ENCODE measurements around the gene PROKR1. TPM values are rescaled to one million over a fixed set of nuclear protein-coding genes. Genes with fewer than 3 reads are reported as not detected.

The PROKR1 gene
- total and polyA plus RNA-seq, 12 donors, result 0.06 to 2.4 (median 0.43) TPM; not detected in 4

DNA sequence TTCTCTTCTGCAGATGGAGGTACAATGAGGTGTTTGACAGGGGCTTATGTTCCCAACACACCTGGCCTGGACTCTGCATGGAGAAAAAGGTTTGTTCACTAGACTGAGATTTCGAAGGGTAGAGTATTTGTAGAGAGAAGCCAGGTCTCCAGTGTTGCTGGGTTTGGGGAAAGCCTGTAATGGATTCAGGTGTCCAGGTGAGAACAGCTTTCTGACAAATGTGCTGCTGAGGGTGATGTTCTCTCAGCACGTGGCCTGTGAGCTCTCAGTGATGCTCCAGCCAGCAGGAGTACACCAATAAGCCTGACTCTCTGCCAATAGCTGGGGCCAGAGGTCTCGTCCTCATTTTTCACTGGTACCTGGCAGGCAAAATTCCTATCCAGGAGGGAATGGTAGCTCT is 47.5 kb downstream of the PROKR1 start:
- TF ChIP-seq POLR2A (IDR thresholded peaks at IDR 0.05), result no peak
- TF ChIP-seq, protein P1, sequence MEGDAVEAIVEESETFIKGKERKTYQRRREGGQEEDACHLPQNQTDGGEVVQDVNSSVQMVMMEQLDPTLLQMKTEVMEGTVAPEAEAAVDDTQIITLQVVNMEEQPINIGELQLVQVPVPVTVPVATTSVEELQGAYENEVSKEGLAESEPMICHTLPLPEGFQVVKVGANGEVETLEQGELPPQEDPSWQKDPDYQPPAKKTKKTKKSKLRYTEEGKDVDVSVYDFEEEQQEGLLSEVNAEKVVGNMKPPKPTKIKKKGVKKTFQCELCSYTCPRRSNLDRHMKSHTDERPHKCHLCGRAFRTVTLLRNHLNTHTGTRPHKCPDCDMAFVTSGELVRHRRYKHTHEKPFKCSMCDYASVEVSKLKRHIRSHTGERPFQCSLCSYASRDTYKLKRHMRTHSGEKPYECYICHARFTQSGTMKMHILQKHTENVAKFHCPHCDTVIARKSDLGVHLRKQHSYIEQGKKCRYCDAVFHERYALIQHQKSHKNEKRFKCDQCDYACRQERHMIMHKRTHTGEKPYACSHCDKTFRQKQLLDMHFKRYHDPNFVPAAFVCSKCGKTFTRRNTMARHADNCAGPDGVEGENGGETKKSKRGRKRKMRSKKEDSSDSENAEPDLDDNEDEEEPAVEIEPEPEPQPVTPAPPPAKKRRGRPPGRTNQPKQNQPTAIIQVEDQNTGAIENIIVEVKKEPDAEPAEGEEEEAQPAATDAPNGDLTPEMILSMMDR (IDR thresholded peaks at IDR 0.05), result no peak
- intact Hi-C loops (cut with DNase I), result no loop called here
- 62 to 85% (median 70%) methylated on average over 3 of the region's 3 CpGs for WGBS, 4 donors
- Histone ChIP-seq H3K9me3 (replicated peaks in 1 of 3) (no peaks in the 10 kb centered on the region), H3K36me3 (replicated peaks in 1 of 2) (no peaks in the 10 kb centered on the region), H3K4me3 (no peak overlapping the region), H3K4me1 (replicated peaks in 1 of 2) (no peaks in the 10 kb centered on the region), H3K27me3 (no peaks in the 10 kb centered on the region), H3K27ac (no peak overlapping the region)
- no peak for DNase-seq

DNA sequence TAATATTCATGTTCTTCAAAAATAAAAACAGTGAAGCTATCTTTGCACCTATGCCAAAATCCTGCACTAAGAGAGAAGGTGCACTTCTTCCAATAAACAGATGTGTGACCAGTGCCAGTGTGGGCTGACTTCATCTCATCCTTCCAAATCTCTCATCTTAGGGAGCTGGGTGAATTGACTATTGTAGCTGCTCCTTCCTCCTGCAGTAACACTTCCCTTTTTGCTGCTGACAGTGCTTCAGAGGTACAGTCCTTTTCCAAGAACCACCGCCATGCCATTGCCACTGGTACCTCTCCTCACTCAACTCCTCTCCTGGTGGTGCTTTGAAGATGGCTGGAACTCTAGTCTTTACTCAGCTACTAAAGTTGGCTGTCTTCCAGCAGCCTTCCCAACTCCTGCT is 49.1 kb downstream of the PROKR1 start:
- Histone ChIP-seq H3K27me3 (no peaks in the 10 kb centered on the region), H3K36me3 (replicated peaks in 1 of 2) (no peaks in the 10 kb centered on the region), H3K27ac (no peak overlapping the region), H3K9me3 (replicated peaks in 1 of 3) (no peaks in the 10 kb centered on the region), H3K4me1 (replicated peaks in 1 of 2) (no peaks in the 10 kb centered on the region), H3K4me3 (no peak overlapping the region)
- WGBS, 4 donors, result 74 to 89% (median 81%) methylated on average over 1 of the region's 1 CpG
- no peak for TF ChIP-seq POLR2A (IDR thresholded peaks at IDR 0.05)
- TF ChIP-seq, protein P1 (IDR thresholded peaks at IDR 0.05), result no peak
- DNase-seq, result no peak
- intact Hi-C loops (cut with DNase I), result no loop called here

DNA sequence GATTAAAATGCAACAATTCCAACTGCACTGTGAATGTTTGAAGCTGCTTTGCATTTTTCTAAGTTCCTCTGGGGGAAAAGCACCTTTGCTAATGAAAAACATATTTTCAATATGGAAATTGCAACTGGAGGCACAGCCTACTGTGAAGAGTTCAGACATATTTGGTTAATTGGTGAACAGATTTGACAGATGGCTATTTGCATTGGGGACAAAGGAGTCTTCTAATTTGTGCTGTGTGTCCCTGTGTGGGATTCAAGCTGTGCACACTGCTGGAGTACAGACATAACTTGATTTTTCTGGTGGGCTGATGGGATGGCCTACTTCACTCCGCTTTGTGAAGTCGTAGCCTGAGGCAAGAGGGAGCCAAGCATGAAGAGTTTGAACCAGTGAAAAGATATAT is 50.6 kb downstream of the PROKR1 start:
- DNase-seq, result no peak
- H3K27me3 ChIP-seq, result no peaks in the 10 kb centered on the region
- 90 to 100% (median 95%) methylated on average over 2 of the region's 2 CpGs for WGBS, 4 donors

DNA sequence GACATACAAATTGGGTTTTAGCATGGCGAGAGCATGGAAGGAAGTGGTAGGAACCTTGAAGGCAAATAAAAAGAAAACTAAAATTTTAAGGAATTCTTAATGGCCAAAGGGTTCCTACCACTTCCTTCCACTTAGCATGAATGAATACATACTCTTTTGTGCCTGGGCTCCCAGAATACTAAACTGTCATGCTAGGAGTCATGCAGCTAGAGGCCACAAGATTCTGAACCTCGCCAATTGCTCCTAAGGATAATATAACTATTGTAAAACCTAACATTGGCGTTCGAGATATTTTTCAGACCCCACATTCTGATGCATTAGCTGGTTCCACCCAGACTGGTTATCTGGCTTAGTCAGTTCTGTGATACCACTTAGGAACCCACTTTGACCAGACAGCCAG is 52.6 kb downstream of the PROKR1 start:
- 77 to 87% (median 82%) methylated on average over 4 of the region's 4 CpGs for WGBS, 4 donors
- TF ChIP-seq, protein P1 (IDR thresholded peaks at IDR 0.05), result no peak
- no peak for TF ChIP-seq POLR2A (IDR thresholded peaks at IDR 0.05)
- H3K36me3 ChIP-seq (replicated peaks in 1 of 2), result no peaks in the 10 kb centered on the region
- no peaks in the 10 kb centered on the region for H3K4me1 ChIP-seq (replicated peaks in 1 of 2)
- no peak overlapping the region for H3K4me3 ChIP-seq
- H3K27me3 ChIP-seq, result no peaks in the 10 kb centered on the region
- no peak for DNase-seq
- H3K27ac ChIP-seq, result no peak overlapping the region
- H3K9me3 ChIP-seq (replicated peaks in 1 of 3), result no peaks in the 10 kb centered on the region
- intact Hi-C loops (cut with DNase I), result no loop called here

More for the DNA sequence above, 50.6 kb downstream of the PROKR1 start:
- TF ChIP-seq, protein P1 (IDR thresholded peaks at IDR 0.05), result no peak
- TF ChIP-seq POLR2A (IDR thresholded peaks at IDR 0.05), result no peak
- Histone ChIP-seq H3K4me3 (no peak overlapping the region), H3K9me3 (replicated peaks in 1 of 3) (no peaks in the 10 kb centered on the region), H3K27ac (no peak overlapping the region), H3K4me1 (replicated peaks in 1 of 2) (no peaks in the 10 kb centered on the region), H3K36me3 (replicated peaks in 1 of 2) (no peaks in the 10 kb centered on the region)
- intact Hi-C loops (cut with DNase I), result no loop called here
